Activated CD8-positive, alpha-beta memory T cell treated with anti-CD3 and anti-CD28 coated beads, Interleukin-2, amount 50 U/mL, for 24 hours (primary cell): ENCODE data around the gene MEOX2.

ENCODE experiments used
- DNase-seq: peaks from one replicate; pipeline ENCODE4 v3.0.0-alpha.2; 2020; ENCODE audit errors: extremely low read depth

Gene MEOX2

DNA sequence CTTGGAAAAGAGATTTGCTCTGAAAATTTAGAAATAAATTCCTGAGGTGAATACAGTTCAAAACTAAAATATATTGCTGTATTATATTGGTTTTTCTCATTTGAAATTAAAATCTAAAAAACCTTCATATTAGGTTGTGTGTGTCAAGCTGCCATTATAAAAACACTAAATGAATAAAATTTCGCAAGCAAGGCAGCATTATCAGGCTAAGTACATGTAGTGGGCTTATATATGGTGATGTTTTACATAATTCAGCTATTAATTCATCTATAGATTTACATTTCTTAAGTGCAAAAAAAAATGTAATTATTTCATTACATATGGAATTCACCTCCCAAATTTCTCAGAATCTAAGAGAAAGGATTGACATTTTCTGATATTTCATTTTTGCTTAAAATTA is 5.3 kb downstream of the MEOX2 start:
- no peak for DNase-seq

DNA sequence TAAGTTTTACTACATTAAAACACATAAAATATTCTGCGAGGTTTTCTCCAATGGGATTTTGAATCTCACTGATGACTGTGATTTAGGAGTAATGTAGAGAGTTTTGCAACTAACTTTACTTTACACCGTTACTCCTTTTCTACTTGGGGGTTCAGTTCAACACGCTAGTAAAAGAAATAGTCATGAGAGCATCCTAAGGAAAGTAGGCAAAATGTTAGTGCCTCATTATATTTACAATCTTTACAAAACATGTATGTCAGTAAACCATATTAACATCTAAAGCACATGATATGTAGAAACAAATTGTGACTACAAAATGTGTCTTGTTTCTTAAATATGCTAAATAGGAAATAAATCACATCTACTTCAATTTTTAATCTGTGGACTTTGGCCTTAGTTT is 6.0 kb downstream of the MEOX2 start:
- DNase-seq = no peak

DNA sequence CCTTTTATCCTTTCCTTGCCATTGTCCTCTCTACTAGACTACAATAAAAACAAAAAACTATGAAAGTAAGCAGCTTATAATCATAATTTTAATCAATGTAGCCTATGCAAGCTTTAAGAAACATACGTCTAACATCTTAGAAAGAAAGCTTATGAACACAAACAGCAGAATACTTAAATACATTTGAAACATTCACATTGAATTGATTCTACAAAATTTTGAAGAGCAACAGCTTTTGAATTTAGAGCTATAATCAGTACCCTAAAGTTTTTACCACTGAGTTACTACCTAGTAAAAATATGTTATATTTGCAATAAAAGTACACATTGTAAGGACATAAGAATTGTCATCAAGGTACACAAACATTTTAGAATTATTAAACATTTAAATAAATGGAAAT is 7.2 kb downstream of the MEOX2 start:
- no peak for DNase-seq

DNA sequence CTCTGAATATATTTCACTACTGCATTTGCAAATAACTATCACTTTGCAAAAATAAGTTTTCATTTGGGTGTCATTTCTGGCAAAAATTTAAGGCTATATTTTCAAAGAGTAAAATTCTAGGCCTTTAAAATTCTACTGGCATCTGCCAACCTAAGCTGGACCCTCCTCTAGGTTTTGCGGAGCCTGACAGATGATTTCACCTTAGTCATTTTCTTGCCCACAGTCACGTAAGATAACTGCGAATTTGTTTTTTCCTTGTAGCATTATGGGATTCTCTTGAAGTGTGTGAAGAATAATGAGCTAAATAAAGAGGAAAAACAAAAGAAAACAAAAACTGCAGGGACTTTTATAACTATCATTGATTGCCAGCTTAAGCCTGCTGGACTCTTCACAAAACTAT is 7.8 kb downstream of the MEOX2 start:
- no peak for DNase-seq

DNA sequence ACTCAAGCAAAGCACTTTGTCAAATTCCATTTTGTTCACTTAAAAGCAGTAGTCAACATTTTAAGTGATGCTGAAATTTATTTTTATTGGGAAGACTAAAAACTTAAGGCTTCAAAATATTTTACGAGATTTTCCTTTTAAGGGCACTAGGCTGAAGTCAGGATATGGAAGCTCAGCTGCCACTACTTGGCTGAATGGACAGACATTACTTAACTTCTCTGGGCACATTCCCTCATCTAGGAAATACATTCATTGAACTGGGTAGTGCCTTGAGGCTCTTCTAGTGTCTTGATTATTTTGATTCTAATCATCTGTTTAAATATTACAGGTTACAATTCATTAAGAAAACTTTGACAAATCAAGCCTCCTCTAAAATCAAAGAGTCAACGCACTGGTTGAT is 11.1 kb downstream of the MEOX2 start:
- DNase-seq = no peak

DNA sequence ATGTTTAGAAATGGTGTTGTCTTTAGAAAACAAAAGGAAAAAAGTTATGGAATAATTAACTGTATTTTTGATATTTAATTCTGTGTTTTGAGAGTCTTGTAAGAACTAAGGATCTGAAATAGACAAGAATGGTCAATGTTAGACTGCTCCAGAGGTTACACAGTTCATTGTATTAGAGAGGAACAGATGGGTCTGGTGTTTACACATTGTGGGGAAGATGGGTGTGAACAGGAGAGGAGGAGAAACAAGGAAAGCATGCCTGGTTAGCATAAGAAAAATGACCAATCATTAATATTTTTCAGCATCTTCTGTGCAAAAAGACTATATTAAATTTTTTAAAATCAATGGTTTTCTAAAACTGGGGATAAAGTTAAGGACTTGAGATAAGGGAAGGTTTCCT is 11.9 kb downstream of the MEOX2 start:
- DNase-seq = no peak

DNA sequence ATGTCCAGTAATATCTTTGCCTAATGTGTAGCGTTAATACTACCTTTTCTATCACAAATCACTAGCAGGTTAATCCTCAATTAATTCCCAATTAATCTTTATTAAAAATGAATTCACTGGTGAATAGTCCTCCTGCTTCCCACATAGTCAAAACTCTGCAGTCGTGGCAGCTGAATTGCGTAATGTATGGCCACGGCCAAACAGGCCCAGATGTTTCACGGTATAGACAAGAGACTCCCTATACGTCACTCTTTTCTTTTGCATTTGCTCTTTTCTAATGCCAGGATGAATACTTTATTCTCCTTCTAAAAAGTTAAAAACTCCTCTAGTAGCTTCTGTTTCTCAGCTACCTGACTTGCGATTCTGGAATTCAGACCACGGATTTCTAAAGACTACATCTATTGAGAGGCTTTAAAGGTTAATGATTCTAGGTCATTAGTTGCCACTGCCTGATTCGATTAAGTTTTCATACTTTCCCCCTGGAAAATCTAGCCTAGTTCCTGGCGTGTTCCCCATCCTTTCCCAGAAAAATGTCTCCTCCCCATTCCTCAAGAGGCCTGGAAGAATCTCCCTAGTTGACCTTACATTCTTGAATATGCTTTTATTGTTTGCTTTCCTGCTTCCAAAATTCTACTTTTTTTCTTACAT is 16.9 kb downstream of the MEOX2 start:
- DNase-seq = no peak

DNA sequence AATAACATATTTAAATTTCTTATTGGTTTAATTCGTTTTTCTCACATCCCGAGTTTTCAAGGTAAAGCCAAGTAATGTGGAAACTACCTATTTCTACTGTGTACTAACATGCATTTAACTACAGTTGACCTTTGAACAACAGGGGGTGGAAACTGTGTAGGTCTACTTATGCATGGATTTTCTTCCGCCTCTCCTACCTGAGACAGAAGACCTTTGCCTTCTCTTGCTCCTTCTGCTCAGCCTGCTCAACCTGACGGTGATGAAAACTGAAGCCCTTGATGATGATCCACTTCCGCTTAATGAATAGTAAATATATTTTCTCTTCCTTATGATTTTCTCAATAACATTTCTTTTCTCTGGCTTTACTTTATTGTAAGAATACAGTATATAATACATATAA is 18.5 kb downstream of the MEOX2 start:
- DNase-seq = no peak

DNA sequence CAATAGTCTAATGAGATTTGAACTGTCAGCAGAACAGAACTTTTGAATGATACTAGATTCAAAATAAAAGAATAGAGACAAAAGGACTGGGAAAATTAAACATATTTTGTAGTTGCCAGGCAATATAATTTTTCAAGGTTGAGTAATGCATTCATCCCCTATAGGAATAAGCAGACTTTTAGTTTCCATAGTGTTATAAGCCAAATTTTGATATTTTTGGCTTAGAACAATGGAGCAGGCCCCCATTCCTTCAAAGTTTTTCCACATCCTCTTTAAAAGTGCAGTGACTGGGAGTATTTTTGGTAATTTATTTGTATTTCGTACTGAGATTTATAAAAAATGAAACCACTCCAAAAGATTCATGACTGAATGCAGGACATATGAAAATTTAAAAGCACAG is 24.0 kb downstream of the MEOX2 start:
- DNase-seq = no peak

DNA sequence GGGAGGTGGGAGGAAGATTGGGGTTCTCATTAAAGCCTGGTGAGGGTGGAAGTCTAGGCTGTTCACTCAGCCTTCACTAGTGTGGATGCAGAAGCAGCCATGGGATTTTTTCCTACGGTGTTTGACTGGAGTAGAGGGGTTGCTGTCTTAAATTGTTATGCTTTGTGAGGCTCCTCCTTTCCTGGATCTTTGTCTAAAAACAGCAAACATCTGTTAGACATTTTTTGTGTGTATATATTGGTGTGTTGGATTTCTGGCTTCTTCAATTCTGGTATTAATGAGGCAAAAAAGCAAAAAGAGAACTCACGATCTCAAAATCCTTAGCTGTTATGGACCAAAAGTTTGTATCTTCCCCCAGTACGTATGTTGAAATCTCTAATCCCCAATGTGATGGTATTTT is 28.2 kb downstream of the MEOX2 start:
- DNase-seq = no peak

DNA sequence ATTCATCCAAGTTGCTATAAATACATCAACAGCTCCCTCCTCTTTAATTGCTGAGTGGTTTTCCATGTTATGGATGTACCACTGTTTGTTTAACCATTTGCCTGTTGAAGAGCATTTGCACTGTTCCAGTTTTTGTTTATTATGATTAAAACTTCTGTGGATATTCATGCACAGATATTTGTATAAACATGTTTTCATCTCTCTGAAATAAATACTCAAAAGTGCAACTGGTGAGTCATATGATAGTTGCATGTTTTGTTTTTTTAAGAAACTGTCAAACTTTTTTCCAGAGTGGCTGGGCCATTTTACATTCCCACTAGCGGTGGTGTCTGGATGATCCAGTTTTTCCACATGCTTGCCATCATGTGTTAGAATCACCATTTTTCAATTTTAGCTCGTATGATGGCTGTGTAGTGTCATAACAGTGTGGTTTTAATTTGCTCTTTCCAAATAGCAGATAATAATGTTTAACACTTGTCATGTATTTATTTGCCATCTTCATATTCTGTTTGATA is 33.6 kb downstream of the MEOX2 start:
- DNase-seq = no peak

DNA sequence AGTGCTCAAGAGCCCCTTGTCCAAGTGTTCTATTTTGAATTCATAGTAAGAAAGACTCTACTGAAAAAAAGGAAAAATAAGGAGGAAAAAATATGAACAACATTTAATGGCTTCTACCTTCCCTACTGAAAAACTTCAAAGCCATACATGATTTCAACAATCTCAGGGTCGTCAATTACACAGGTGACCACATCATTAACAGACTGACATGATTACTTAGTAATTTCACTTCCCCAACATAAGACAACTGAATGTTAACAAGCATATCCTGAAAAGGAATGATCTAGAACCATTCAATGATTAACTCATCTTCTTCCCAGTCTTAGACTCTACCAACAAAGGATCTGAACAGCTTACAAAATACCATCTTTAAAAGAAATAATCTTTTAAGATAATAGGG is 34.8 kb downstream of the MEOX2 start:
- DNase-seq = no peak

DNA sequence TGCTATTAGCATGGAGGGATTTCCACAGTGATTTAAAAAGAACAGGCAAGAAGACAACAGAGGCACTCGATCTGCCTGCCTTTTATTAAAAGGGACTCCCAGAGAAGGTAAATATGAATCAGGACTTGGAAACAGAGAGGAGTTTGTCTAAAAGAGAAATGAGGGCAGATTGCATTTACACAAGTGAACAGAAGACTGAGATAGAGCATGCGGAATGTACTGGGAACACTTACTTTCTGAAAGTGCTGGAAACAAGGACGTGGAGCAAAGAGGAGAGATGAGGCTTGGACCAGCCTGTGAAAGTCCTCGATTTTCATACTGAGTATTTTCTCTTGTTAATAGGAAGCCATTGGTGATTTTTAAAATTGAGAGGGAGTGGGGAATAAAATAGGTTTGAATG is 35.7 kb downstream of the MEOX2 start:
- DNase-seq = no peak

DNA sequence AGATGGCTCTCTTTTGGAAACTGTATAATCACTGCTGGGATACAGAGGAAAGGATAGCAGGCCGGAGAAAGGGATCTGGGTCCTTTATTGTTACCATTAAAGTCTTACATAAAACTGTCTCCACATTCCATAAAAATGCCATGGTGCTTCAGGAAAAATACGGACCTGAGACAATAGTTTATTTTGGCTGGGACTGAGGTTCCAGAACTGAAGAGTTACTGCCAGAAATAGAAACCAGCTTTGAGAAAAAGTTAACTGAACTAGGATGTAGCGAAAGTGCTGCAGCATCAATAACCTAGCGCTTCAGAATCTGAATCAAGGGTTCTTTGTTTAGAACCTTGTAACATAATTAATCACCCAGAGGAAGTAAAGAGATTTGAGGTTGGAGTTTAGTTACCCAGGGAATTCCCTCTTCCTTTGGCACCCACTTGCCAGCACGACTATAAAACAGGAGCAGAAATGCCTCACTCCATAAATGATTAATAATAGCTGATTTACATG is 38.0 kb downstream of the MEOX2 start:
- DNase-seq = no peak

DNA sequence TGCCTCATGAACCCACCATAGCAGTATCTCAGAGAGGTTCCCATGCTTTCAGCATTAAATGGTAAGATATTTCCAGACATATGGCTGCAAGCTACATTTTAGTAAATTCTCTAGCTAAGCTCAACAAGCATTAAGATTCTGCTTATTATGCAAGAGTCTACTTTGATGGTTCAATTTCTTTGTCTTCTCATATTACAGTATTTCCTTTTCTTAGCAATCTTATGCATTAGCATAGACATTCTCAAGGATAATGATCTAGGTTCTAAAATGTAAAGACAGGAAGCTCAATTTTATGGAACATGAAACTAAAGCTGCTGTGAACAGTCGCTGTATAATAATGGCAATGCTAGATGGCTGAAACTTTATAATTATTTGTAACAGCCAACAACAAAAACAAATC is 39.2 kb downstream of the MEOX2 start:
- no peak for DNase-seq

DNA sequence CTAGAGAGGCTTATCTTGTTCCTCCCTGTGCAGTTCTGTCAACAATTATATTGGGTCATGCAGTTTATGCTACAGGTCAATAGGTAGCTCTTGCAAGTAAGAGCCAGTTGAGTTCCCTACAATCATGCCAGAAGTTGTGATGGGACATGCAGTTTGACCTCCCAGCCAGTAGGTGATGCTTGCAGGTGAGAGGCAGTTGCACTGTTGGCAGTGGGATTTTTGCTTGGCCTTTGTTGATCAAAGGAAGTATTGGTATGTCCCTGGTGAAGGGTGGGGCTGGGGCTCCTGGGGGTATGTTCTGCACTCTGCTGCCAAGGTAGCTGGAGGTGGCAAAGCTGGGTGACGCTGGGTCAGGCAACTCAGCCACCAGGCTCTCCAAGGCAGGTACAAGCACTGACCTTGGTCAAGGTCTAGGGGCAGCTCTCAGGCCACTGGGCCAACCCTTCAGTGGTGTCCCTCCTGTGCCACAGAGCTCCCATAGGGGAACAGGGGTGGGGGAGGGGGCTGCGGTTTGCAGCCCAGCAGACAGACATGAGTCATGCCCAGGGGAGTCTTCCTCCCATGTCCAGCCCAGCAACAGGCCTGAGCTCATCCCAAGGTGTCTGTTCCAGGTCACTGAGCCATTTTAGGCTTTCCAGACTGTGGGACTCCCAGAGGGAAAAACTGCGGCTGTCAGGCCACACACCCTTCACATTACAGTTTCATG is 43.3 kb downstream of the MEOX2 start:
- no peak for DNase-seq

DNA sequence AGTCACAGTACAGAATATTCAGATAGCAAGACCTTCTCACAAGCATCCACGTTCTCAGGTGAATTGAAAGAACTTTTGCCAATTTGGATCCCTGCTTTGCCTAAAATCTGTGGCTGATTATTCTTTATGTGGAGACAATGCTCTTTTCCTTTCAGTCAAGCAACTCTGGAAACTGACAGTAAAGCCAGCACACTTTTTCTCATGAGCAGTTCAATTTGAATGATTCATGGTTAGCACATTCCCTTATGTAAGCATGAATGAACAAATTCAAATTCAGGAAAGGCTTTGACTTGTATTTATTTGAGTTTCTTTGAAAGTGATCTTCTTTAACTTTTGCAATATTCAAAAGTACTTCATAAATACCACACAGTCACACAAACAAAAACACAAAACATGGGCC is 57.6 kb downstream of the MEOX2 start:
- no peak for DNase-seq

DNA sequence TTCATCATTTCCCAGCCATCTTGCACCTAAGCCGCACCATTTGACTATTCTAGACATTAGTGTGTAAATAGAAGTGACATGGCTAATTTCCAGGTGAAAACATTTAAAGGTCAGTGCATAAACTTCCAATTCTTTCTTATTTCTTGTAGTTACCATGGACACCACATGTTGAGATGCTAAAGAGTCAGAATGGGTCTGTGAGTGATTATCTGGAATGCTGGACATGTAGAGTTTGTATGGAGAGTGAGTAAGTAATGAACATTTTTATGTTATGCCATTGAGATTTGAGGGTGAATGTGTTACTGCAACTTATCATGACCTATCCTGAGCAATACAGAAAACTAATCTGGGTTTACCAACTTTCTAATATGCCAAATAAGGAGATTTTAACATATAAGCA is 60.4 kb downstream of the MEOX2 start:
- DNase-seq = no peak

DNA sequence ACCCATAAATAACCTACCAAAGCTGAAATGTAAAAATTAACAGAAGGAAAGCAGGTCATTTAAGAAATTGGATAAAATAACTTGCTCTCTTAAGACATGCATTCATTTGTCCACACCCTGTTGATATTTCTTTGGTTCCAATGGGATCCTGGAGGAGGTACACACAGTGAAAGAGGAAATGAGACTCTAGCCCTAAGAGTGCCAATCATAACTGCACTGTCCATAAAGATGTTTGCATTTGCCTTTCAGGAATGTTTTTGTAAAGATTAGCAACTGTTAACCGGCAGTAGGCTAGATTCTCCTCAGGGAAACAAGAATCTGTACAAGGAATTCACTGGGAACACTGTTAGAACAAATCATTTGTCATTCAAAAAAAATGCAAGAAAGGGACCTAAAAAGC is 61.0 kb downstream of the MEOX2 start:
- no peak for DNase-seq

DNA sequence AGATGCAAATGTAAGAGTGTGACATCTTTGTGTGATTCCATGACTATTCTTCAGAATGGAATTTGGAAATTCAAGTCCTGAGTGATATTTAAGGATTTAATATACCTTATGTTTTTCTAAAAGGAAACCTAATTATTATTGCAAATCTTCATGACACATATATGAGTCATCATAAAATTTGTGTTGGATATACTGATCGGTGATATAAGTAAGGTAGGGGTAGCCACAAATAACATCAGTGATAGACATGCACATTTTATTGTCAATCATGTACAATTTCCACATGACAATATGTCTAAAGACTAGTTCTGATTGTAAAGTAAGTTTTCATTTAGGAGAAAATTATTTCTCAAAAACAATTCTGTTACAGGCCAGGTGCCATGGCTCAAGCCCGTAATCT is 65.0 kb downstream of the MEOX2 start:
- DNase-seq = no peak

DNA sequence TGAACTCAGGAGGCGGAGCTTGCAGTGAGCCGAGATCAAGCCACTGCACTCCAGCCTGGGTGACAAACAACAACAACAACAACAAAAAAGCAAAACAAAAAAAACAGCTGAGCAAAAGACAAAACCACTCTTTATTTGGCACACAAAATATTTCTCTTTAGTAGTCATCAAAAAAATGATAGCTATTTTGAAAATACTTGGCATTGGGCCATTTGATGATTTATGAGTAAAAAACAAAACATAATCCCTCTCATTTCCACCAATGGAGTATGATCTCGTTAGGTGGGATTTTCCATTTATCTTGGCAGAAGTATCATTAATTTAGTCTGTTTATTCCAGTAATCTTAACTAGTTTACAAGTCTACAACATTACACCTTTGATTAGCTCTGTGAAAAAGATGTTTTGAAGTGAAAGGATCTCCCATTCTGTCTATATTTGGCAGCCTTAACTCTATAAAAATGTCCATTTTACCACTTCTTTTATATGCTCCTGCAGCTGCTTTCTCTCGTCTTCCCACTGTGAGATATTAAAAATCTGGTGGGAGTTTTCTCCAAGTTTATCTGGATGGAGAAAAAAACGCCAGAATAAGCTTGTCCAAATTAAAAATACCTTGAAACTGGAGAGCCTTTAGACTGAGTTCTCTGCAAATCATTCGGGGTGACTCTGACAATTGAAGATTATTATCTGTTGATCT is 65.8 kb downstream of the MEOX2 start:
- DNase-seq = no peak

DNA sequence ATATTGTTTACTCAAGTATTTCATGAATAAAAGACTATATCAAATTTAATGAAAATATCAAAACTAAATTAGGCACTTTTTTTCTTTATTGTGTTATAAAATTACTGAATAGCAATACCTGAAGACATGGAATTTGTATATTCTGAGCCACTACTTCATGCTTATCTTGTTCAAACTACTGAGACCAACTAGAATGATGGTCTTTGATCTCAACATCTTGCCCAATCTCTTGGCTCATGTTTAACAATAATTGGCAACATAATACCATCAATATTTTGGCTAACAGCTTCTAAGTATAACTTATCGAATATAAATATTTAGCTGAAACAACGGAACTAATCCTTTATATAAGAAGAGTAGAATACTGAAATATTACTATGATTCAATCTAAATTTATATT is 68.2 kb downstream of the MEOX2 start:
- no peak for DNase-seq

DNA sequence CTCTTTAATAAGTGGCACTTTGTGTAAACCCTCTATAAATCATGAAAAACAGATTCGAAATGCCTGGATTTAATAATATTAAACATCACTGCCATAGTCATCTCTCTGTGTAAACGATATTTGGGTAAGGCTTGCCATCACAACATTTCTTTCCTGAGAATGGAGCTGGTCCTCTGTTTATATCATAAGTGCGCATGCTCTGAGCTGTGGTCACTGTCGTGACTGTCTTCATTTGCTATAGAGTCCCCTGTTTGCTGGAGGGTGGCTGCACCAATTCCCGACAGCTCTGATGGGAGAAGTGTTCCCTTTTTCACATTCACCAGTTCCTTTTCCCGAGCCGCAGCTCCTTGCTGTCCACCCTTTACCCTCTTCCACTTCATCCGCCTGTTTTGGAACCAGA is 74.3 kb downstream of the MEOX2 start:
- no peak for DNase-seq
